H9 (cell line): ENCODE results near the gene ATP6V1D. TPM values are rescaled to one million over a fixed set of nuclear protein-coding genes. Genes with fewer than 3 reads are reported as not detected.
A peak's percentile ranks its signal among the peaks of the same experiment; 100 is the strongest.

Experiments used
- DNase-seq: peaks from one replicate; pipeline ENCODE4 v3.0.0-alpha.2; 2017
- H2AFZ ChIP-seq: one replicate; pipeline ENCODE4 v1.6.1; 2013; ENCODE audit warnings: mild to moderate bottlenecking, low read length, control low read depth, moderate library complexity
- H2AK5ac ChIP-seq: 2 replicates; pipeline ENCODE4 v1.6.1; 2013; ENCODE audit warnings: low read length, control low read depth, mixed read lengths; ENCODE audit not compliant: insufficient read length
- H2BK120ac ChIP-seq: one replicate; pipeline ENCODE4 v1.6.1; 2013; ENCODE audit warnings: low read depth, mild to moderate bottlenecking, low read length, control low read depth, inconsistent platforms; ENCODE audit not compliant: poor library complexity, severe bottlenecking
- H2BK12ac ChIP-seq: 2 replicates; pipeline ENCODE4 v1.6.1; 2013; ENCODE audit warnings: low read length, control low read depth, mixed read lengths, low read depth; ENCODE audit not compliant: insufficient read length
- H2BK15ac ChIP-seq: 2 replicates; pipeline ENCODE4 v1.6.1; 2013; ENCODE audit warnings: low read depth, low read length, control low read depth
- H2BK20ac ChIP-seq: one replicate; pipeline ENCODE4 v1.6.1; 2013; ENCODE audit warnings: low read depth, mild to moderate bottlenecking, low read length, control low read depth, inconsistent platforms; ENCODE audit not compliant: poor library complexity, severe bottlenecking
- H2BK5ac ChIP-seq: 2 replicates; pipeline ENCODE4 v1.6.1; 2013; ENCODE audit warnings: low read length, control low read depth, mixed read lengths; ENCODE audit not compliant: insufficient read length
- H3K14ac ChIP-seq: 2 replicates; pipeline ENCODE4 v1.6.1; 2013; ENCODE audit warnings: low read length, control low read depth; ENCODE audit not compliant: insufficient read depth
- H3K18ac ChIP-seq: 2 replicates; pipeline ENCODE4 v1.6.1; 2013; ENCODE audit warnings: low read depth, mild to moderate bottlenecking, mixed read lengths, low read length, control low read depth; ENCODE audit not compliant: insufficient read length
- H3K23ac ChIP-seq: 2 replicates; pipeline ENCODE4 v1.6.1; 2013; ENCODE audit warnings: low read length, control low read depth, mixed read lengths, low read depth; ENCODE audit not compliant: insufficient read length
- H3K23me2 ChIP-seq: 2 replicates; pipeline ENCODE4 v1.6.1; 2013; ENCODE audit warnings: low read depth, mild to moderate bottlenecking, mixed read lengths, low read length, control low read depth; ENCODE audit not compliant: insufficient read length, poor library complexity, severe bottlenecking
- H3K27ac ChIP-seq: 2 replicates; pipeline ENCODE4 v1.5.1; 2013; ENCODE audit warnings: low read length, control low read depth, mixed read lengths, low read depth; ENCODE audit not compliant: insufficient read length
- H3K27me3 ChIP-seq: 2 replicates; pipeline ENCODE4 v1.6.1; 2013; ENCODE audit warnings: low read length, control low read depth, inconsistent platforms; ENCODE audit not compliant: insufficient read depth
- H3K4ac ChIP-seq: 2 replicates; pipeline ENCODE4 v1.6.1; 2013; ENCODE audit warnings: low read depth, mild to moderate bottlenecking, control low read depth, inconsistent platforms, low read length, moderate library complexity
- H3K4me1 ChIP-seq: 2 replicates; pipeline ENCODE4 v1.6.1; 2013; ENCODE audit warnings: low read length, control low read depth, inconsistent platforms; ENCODE audit not compliant: insufficient read depth
- H3K4me2 ChIP-seq: 2 replicates; pipeline ENCODE4 v1.6.1; 2013; ENCODE audit warnings: low read length, control low read depth, mixed read lengths; ENCODE audit not compliant: insufficient read length, insufficient read depth
- H3K56ac ChIP-seq: 2 replicates; pipeline ENCODE4 v1.6.1; 2013; ENCODE audit warnings: low read depth, mild to moderate bottlenecking, mixed read lengths, low read length, control low read depth; ENCODE audit not compliant: insufficient read length
- H3K79me1 ChIP-seq: 2 replicates; pipeline ENCODE4 v1.6.1; 2013; ENCODE audit warnings: low read depth, mild to moderate bottlenecking, moderate library complexity, low read length, control low read depth, inconsistent platforms; ENCODE audit not compliant: insufficient read depth, poor library complexity, severe bottlenecking
- H3K79me2 ChIP-seq: 2 replicates; pipeline ENCODE4 v1.6.1; 2013; ENCODE audit warnings: low read length, control low read depth, inconsistent platforms; ENCODE audit not compliant: insufficient read depth
- H3K9ac ChIP-seq: 2 replicates; pipeline ENCODE4 v1.6.1; 2013; ENCODE audit warnings: low read length, control low read depth, mixed read lengths; ENCODE audit not compliant: insufficient read length; ENCODE audit errors: extremely low read depth
- H3K9me3 ChIP-seq: one replicate; pipeline ENCODE4 v1.6.1; 2013; ENCODE audit warnings: low read depth, low read length, inconsistent platforms; ENCODE audit not compliant: control insufficient read depth
- H3T11ph ChIP-seq: one replicate; pipeline ENCODE4 v1.6.1; 2013; ENCODE audit warnings: mild to moderate bottlenecking, low read length, control low read depth, inconsistent platforms
- H4K20me1 ChIP-seq: one replicate; pipeline ENCODE4 v1.6.1; 2013; ENCODE audit not compliant: control insufficient read depth, insufficient read length, insufficient read depth
- H4K5ac ChIP-seq: 2 replicates; pipeline ENCODE4 v1.6.1; 2013; ENCODE audit warnings: low read depth, mild to moderate bottlenecking, mixed read lengths, low read length, control low read depth; ENCODE audit not compliant: insufficient read length
- H4K8ac ChIP-seq: replicated peaks from 2 replicates; pipeline ENCODE4 v1.6.1; 2013; ENCODE audit warnings: low read length, control low read depth, mixed read lengths, low read depth; ENCODE audit not compliant: insufficient read length
- H4K91ac ChIP-seq: 2 replicates; pipeline ENCODE4 v1.6.1; 2013; ENCODE audit warnings: low read depth, mild to moderate bottlenecking, moderate library complexity, mixed read lengths, low read length, control low read depth; ENCODE audit not compliant: insufficient read length
- H3K27ac Mint-ChIP-seq, 3 experiments: 2 replicates in 2 of 3; 3 replicates in 1 of 3; pipeline ENCODE4 v1.8.0; 2020 to 2021; ENCODE audit warnings: mixed read lengths in 3 of 3, mild to moderate bottlenecking in 1 of 3, moderate library complexity in 1 of 3
- H3K27me3 Mint-ChIP-seq: 2 replicates; pipeline ENCODE4 v1.8.0; 2021; ENCODE audit warnings: low read depth, mild to moderate bottlenecking, moderate library complexity, mixed read lengths
- H3K36me3 Mint-ChIP-seq, 3 experiments: 2 replicates in 2 of 3; 3 replicates in 1 of 3; pipeline ENCODE4 v1.8.0; 2020 to 2021; ENCODE audit warnings: low read depth in 3 of 3, mixed read lengths in 3 of 3; ENCODE audit not compliant: insufficient read depth in 1 of 3
- H3K4me1 Mint-ChIP-seq, 2 experiments: 2 replicates each; pipeline ENCODE4 v1.8.0; 2020; ENCODE audit warnings: mixed read lengths in 2 of 2
- H3K4me3 Mint-ChIP-seq, 2 experiments: 2 replicates in 1 of 2; 3 replicates in 1 of 2; pipeline ENCODE4 v1.8.0; 2020 to 2021; ENCODE audit warnings: mild to moderate bottlenecking in 2 of 2, mixed read lengths in 2 of 2, moderate library complexity in 1 of 2
- H3K9me3 Mint-ChIP-seq, 2 experiments: 2 replicates in 1 of 2; 3 replicates in 1 of 2; pipeline ENCODE4 v1.8.0; 2020; ENCODE audit warnings: mild to moderate bottlenecking in 2 of 2, mixed read lengths in 2 of 2, moderate library complexity in 1 of 2
- WGBS: extraction: QIAGEN DNeasy Blood & Tissue Kit; methylation state at CpG from one replicate; pipeline ENCODE4 v1.1.7; 2013; ENCODE audit warnings: missing lambda C conversion rate, low lambda C conversion rate, mixed read lengths; ENCODE audit not compliant: insufficient read length; ENCODE audit errors: extremely low coverage; 5-methylcytosine and 5-hydroxymethylcytosine counted together
- total RNA-seq: library from RNA; stranded (reverse); gene quantifications from 2 replicates; pipeline ENCODE4 v1.2.1, GENCODE V29; 2021
- TF ChIP-seq, protein P1 (sequence below): fragments of 200-600 bp; sonication (generic); conservative IDR thresholded peaks from 3 replicates; pipeline ENCODE4 v1.8.0; 2021; ENCODE audit warnings: antibody characterized with exemption, mild to moderate bottlenecking

ATP6V1D gene
- total RNA-seq, 1 experiment from 2014 or later: 85.7 TPM

DNA sequence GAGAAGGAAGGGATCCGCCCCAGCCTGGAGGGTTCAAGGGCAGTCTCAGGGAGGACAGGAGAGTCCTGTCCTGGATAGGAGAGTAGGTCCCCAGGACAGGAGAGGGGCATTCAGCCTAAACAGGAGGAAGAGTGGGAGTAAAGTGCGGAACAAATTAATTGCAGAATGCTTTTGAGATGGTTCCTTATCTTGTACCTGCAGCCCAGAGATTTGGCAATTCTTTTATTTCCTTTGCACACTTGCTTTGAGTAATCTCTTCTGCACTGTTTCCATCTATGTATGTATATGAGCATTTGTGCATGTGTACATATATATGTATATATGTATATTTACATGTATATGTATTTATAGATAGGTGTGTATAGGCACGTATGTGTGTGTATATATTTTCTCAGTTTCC is 29.7 kb upstream of the ATP6V1D start:
- no peak for DNase-seq
- Histone ChIP-seq H3K56ac (no peak overlapping the region), H3K14ac (no peak overlapping the region), H3K4me1 (no peaks in the 10 kb centered on the region), H2AFZ (no peak overlapping the region), H3K4ac (no peak overlapping the region), H3K4me2 (no peak overlapping the region), H4K5ac (no peak overlapping the region), H2BK5ac (no peak overlapping the region), H2BK12ac (no peak overlapping the region), H4K91ac (no peak overlapping the region), H2BK120ac (no peak overlapping the region), H3K9ac (no peak overlapping the region), H3K23ac (no peak overlapping the region), H2AK5ac (no peak overlapping the region), H4K8ac (no peak overlapping the region), H3K27me3 (no peaks in the 10 kb centered on the region), H3K18ac (no peak overlapping the region), H3K9me3 (no peaks in the 10 kb centered on the region), H3K23me2 (no peaks in the 10 kb centered on the region), H4K20me1 (no peaks in the 10 kb centered on the region), H3K79me2 (no peaks in the 10 kb centered on the region), H2BK15ac (no peak overlapping the region), H3K79me1 (no peaks in the 10 kb centered on the region), H3T11ph (no peak overlapping the region), H2BK20ac (no peak overlapping the region), H3K27ac (no peak overlapping the region)
- WGBS: no CpG with 5 or more reads among the region's 3 CpGs
- Mint-ChIP-seq H3K27me3 (no peaks in the 10 kb centered on the region; the same call in 1 of the 2 replicates), H3K4me1 (no peaks in the 10 kb centered on the region), H3K36me3 (peaks cover 0 to 16% (median 14%) of the 10 kb centered on the region in 3 experiments; a peak in 5 of 7 replicates), H3K4me3 (no peak overlapping the region), H3K9me3 (no peaks in the 10 kb centered on the region), H3K27ac (0 out of 7 replicates have a peak overlapping the region, but pooled peaks of 1 of the 3 experiments have one; percentile 13)
- TF ChIP-seq, protein P1, sequence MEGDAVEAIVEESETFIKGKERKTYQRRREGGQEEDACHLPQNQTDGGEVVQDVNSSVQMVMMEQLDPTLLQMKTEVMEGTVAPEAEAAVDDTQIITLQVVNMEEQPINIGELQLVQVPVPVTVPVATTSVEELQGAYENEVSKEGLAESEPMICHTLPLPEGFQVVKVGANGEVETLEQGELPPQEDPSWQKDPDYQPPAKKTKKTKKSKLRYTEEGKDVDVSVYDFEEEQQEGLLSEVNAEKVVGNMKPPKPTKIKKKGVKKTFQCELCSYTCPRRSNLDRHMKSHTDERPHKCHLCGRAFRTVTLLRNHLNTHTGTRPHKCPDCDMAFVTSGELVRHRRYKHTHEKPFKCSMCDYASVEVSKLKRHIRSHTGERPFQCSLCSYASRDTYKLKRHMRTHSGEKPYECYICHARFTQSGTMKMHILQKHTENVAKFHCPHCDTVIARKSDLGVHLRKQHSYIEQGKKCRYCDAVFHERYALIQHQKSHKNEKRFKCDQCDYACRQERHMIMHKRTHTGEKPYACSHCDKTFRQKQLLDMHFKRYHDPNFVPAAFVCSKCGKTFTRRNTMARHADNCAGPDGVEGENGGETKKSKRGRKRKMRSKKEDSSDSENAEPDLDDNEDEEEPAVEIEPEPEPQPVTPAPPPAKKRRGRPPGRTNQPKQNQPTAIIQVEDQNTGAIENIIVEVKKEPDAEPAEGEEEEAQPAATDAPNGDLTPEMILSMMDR: no peak
